ENCODE measurements around the gene GUCY2D. TPM values are rescaled to one million over a fixed set of nuclear protein-coding genes. Genes with fewer than 3 reads are reported as not detected.

GUCY2D gene
- total and polyA plus RNA-seq, 8 donors, result 0.13 to 3.4 (median 0.73) TPM; not detected in 4

- no peaks in the 10 kb centered on the region for H3K9me3 ChIP-seq
- no peak for TF ChIP-seq CTCF (IDR thresholded peaks at IDR 0.05)
- intact Hi-C loops (cut with DNase I), result no loop called here
- H3K27me3 ChIP-seq, result peaks cover 0 to 27% of the 10 kb centered on the region in 2 donors
- H3K27ac ChIP-seq, result no peak overlapping the region
- no peak overlapping the region for H3K4me3 ChIP-seq
- peaks cover 0 to 31% of the 10 kb centered on the region in 2 donors for H3K4me1 ChIP-seq
- H3K36me3 ChIP-seq, result no peaks in the 10 kb centered on the region
- peak; percentile 37 for ATAC-seq
- DNase-seq, result no peak
Observed at GRCh38 chr17:8025176-8025911, 22.9 kb downstream of the GUCY2D start.

DNA sequence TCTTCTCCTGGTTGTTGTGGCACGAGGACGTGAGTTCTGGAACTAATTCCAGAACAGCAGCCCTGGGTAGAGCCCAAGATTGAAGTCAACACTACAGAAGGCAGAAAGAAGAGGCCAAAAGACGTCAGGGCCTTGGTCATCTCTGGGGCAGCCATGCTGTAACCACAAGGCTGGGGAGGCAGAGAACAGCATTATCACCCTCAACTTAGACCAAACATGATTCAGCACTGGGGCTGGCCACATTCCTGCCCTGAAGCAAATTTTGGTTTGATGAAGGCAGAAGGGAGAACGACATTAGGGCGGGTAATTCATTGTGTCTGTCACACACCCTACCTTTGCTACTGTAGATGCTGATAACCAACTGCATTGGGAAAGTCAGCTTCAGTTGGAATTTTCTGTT is 26.7 kb downstream of the GUCY2D start:
- intact Hi-C loops (cut with DNase I), result no loop called here
- no peak overlapping the region for H3K4me3 ChIP-seq
- no peaks in the 10 kb centered on the region for H3K9me3 ChIP-seq
- H3K4me1 ChIP-seq, result peaks cover 0 to 10% of the 10 kb centered on the region in 2 donors
- H3K27me3 ChIP-seq, result peaks cover 0 to 40% of the 10 kb centered on the region in 2 donors
- TF ChIP-seq CTCF (IDR thresholded peaks at IDR 0.05), result no peak
- H3K27ac ChIP-seq, result no peak overlapping the region
- no peaks in the 10 kb centered on the region for H3K36me3 ChIP-seq
- DNase-seq, result no peak
- no peak for ATAC-seq

GRCh38 chr17:8031261-8031661 is 28.8 kb downstream of the GUCY2D start:
- Histone ChIP-seq H3K9me3 (no peaks in the 10 kb centered on the region), H3K36me3 (no peaks in the 10 kb centered on the region), H3K27ac (no peak overlapping the region), H3K4me1 (no peaks in the 10 kb centered on the region), H3K27me3 (peaks cover 0 to 48% of the 10 kb centered on the region in 2 donors), H3K4me3 (no peak overlapping the region)
- intact Hi-C loops (cut with DNase I), result no loop called here
- DNase-seq, result peak in 1 of 4 donors; percentile 62
- no peak for TF ChIP-seq CTCF (IDR thresholded peaks at IDR 0.05)
- ATAC-seq, result no peak

- H3K27ac ChIP-seq, result no peak overlapping the region
- no peaks in the 10 kb centered on the region for H3K9me3 ChIP-seq
- no peak for ATAC-seq
- TF ChIP-seq CTCF (IDR thresholded peaks at IDR 0.05), result no peak
- no peaks in the 10 kb centered on the region for H3K36me3 ChIP-seq
- intact Hi-C loops (cut with DNase I), result no loop called here
- H3K4me3 ChIP-seq, result no peak overlapping the region
- H3K27me3 ChIP-seq, result peaks cover 0 to 51% of the 10 kb centered on the region in 2 donors
- no peak for DNase-seq
- no peaks in the 10 kb centered on the region for H3K4me1 ChIP-seq
Observed at GRCh38 chr17:8031950-8032349, 29.5 kb downstream of the GUCY2D start.

GRCh38 chr17:8032442-8032841 is 30.0 kb downstream of the GUCY2D start:
- intact Hi-C loops (cut with DNase I), result no loop called here
- no peaks in the 10 kb centered on the region for H3K36me3 ChIP-seq
- H3K4me3 ChIP-seq, result no peak overlapping the region
- peaks cover 0 to 51% of the 10 kb centered on the region in 2 donors for H3K27me3 ChIP-seq
- H3K9me3 ChIP-seq, result no peaks in the 10 kb centered on the region
- no peaks in the 10 kb centered on the region for H3K4me1 ChIP-seq
- no peak overlapping the region for H3K27ac ChIP-seq
- ATAC-seq, result no peak
- DNase-seq, result no peak
- TF ChIP-seq CTCF (IDR thresholded peaks at IDR 0.05), result no peak

All from left lung (tissue), 10 donors.